Activated CD8-positive, alpha-beta memory T cell treated with anti-CD3 and anti-CD28 coated beads for 4 hours (primary cell): ENCODE results near the gene NTN5.

Experiments
- DNase-seq, 2 donors: peaks; one replicate each; pipeline ENCODE4 v3.0.0-alpha.2; 2020; ENCODE audit warnings: low read depth in 2 of 2

NTN5 gene

GRCh38 chr19:48615231-48616040 is 57.4 kb downstream of the NTN5 start:
- no peak for DNase-seq

GRCh38 chr19:48614436-48615230 is 58.2 kb downstream of the NTN5 start, which contains the start of gene FAM83E:
FAM83E (minus strand) TSS chr19:48615076; CDS start chr19:48613372, 1,704 bp downstream.
- no peak for DNase-seq

GRCh38 chr19:48613852-48614435 is 58.9 kb downstream of the NTN5 start:
- DNase-seq: no peak

- no peak for DNase-seq
These were observed 59.6 kb downstream of the NTN5 start for GRCh38 chr19:48613024-48613851.

- no peak for DNase-seq
These were observed 60.9 kb downstream of the NTN5 start for GRCh38 chr19:48611872-48612271.
